A549 (cell line): ENCODE data around the gene C8G.

Source experiments
- CTCF ChIP-seq: fragments of >200 bp; sonication (Bioruptor Twin); formaldehyde crosslinking; IDR thresholded peaks from 3 replicates; pipeline ENCODE4 v1.5.1; 2016
- EHMT2 ChIP-seq: fragments of 200-600 bp; sonication (generic); IDR thresholded peaks from 2 replicates; pipeline ENCODE4 v1.6.1; 2016; ENCODE audit warnings: antibody characterized with exemption, low read depth, mild to moderate bottlenecking, moderate library complexity
- NFE2L2 ChIP-seq: fragments of 150-350 bp; conservative IDR thresholded peaks from 2 replicates; pipeline ENCODE4 v1.6.1; 2014; ENCODE audit warnings: low read length
- RCOR1 ChIP-seq: fragments of 150-350 bp; IDR thresholded peaks from 2 replicates; pipeline ENCODE4 v1.6.1; 2014; ENCODE audit warnings: antibody characterized with exemption, low read length, low read depth
- TP53 ChIP-seq: fragments of 250-450 bp; sonication (Bioruptor Pico); IDR thresholded peaks from 2 replicates; pipeline ENCODE4 v1.5.0; 2021; ENCODE audit warnings: mild to moderate bottlenecking, moderate library complexity
- TF ChIP-seq, protein P1 (sequence below): fragments of 250-450 bp; sonication (Bioruptor Pico); IDR thresholded peaks from 2 replicates; pipeline ENCODE4 v1.5.0; 2021; ENCODE audit warnings: mild to moderate bottlenecking, moderate library complexity, borderline replicate concordance

DNA sequence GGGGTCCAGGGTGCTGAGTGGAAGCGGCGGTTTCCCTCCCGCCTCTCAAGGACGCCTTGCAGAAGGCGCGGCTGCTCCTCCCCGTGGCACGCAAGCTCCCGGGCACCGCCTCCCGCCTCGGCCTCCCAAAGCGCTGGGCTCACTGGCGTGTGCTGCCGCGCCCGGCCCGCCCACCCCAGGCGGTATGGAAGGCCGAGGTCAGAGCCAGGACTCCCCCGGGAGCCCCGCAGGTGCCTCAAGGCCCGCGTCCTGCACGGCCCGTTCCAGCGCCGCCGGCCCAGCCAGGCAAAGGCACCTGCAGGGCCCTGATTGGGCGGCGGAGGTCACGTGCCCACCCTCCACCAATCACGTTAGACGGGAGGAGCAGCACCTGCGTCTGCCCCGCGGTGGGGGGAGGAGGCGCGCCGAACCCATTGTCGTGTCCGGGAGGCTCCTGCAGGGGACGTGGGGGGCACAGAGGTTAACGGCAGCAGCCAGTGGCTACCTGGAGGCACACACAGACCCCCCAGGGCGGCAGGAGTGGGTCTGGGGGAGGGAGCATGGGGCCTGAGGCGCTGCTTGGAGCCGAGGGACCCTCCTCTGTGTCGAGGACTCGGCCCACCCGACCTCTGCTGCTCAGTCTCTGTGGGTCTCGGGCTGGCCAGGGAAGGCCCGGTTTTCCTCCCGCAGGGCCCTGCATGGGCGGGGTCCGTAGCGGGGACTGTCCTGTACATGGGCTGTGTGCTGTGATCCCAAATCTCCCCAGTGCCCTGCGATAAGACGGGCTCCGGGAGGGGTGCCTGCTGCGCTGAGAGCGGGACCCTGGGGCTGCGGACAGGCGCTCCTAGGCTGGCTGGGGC, 5.0 kb downstream of the C8G start:
- TF ChIP-seq, protein P1, sequence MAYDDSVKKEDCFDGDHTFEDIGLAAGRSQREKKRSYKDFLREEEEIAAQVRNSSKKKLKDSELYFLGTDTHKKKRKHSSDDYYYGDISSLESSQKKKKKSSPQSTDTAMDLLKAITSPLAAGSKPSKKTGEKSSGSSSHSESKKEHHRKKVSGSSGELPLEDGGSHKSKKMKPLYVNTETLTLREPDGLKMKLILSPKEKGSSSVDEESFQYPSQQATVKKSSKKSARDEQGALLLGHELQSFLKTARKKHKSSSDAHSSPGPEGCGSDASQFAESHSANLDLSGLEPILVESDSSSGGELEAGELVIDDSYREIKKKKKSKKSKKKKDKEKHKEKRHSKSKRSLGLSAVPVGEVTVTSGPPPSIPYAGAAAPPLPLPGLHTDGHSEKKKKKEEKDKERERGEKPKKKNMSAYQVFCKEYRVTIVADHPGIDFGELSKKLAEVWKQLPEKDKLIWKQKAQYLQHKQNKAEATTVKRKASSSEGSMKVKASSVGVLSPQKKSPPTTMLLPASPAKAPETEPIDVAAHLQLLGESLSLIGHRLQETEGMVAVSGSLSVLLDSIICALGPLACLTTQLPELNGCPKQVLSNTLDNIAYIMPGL (CRISPR knock-in tag): no peak
- no peak for TF ChIP-seq CTCF
- no peak for TF ChIP-seq EHMT2
- TF ChIP-seq NFE2L2: no peak
- TF ChIP-seq TP53 (CRISPR knock-in tag): no peak
- TF ChIP-seq RCOR1: no peak
